GM19025 (cell line): ENCODE results near the gene PCDHGC5.
A peak's percentile ranks its signal among the peaks of the same experiment; 100 is the strongest.

Source experiments
- ATAC-seq: cut with Tn5 transposase; IDR thresholded peaks from one replicate; pipeline ENCODE4 v1.9.1; 2021; ENCODE audit warnings: mild to moderate bottlenecking, low read depth, moderate library complexity; ENCODE audit not compliant: unreplicated experiment

The PCDHGC5 gene

DNA sequence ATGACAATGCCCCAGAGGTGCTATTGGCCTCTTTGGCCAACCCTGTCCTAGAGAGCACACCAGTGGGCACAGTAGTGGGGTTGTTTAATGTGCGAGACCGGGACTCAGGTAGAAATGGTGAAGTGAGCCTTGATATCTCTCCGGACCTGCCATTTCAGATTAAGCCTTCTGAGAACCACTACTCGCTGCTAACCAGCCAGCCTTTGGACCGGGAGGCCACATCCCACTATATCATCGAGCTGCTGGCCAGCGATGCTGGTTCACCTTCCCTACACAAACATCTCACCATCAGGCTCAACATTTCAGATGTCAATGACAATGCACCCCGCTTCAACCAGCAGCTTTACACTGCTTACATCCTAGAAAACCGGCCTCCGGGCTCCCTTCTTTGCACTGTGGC lies 1.4 kb downstream of the PCDHGC5 start:
- ATAC-seq: no peak

DNA sequence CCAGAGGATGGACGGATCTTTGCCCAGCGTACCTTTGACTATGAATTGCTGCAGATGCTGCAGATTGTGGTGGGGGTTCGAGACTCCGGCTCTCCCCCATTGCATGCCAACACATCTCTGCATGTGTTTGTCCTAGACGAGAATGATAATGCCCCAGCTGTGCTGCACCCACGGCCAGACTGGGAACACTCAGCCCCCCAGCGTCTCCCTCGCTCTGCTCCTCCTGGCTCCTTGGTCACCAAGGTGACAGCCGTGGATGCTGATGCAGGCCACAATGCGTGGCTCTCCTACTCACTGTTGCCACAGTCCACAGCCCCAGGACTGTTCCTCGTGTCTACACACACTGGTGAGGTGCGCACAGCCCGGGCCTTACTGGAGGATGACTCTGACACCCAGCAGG lies 1.9 kb downstream of the PCDHGC5 start:
- no peak for ATAC-seq

DNA sequence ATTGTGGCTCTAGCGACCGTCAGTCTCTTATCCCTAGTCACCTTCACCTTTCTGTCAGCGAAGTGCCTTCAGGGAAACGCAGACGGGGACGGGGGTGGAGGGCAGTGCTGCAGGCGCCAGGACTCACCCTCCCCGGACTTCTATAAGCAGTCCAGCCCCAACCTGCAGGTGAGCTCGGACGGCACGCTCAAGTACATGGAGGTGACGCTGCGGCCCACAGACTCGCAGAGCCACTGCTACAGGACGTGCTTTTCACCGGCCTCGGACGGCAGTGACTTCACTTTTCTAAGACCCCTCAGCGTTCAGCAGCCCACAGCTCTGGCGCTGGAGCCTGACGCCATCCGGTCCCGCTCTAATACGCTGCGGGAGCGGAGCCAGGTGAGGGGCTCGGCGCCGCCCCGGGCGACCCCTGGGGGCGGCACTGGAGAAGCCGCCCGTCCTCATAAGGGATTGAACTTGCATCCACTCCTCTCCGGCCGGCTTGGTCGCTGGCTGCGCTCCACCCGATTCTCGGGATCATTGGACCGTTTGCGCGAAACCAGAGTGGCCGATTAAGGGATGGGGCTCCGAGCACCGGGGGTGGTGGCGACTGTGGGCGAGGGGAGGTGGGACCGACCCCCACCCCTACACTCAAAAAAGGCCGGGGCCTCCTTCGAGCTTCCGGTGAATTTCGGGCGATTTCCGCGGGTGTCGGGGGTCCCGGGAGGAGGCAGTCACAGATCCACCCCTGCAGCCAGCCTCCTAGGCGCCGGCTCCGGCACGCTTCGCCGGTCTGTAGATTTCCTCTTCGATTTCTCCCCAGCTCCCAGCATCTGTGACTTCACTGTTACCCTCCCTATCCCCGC lies 2.7 kb downstream of the PCDHGC5 start:
- ATAC-seq: no peak

DNA sequence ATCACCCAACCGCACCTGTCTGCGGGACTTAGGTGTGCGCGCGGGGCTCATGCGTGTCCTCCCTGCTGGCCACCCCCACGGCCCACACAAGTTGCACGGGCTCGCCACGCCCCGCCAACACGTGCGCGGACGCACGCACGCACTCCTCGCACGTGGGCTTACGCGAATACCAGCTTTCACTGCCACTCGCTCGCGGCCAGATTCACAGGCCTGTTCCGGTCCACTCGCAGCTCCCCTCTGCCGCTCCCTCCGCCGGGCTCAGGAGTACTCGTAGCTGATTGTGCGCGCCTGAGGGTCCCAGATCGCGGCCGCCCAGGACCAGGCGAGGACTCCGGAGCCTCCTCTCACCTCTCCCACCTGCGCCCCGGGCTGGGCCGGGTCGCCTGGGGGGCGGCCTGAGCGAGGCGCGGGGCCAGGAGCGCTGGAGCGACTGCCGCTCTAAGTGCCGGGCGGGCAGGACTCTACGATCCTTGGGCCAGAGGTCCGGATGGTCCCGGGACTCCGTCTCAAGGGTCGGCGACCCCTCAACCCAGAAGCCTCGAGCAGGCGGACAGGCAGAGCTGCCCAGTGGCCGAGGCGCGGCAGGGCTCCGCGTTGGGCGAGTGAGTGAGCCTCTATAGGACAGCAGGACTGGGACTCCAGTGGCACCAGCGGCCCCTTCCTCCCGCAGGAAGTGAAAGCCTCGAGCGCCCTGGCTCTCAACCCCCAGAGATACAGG lies 3.4 kb downstream of the PCDHGC5 start:
- ATAC-seq: no peak

DNA sequence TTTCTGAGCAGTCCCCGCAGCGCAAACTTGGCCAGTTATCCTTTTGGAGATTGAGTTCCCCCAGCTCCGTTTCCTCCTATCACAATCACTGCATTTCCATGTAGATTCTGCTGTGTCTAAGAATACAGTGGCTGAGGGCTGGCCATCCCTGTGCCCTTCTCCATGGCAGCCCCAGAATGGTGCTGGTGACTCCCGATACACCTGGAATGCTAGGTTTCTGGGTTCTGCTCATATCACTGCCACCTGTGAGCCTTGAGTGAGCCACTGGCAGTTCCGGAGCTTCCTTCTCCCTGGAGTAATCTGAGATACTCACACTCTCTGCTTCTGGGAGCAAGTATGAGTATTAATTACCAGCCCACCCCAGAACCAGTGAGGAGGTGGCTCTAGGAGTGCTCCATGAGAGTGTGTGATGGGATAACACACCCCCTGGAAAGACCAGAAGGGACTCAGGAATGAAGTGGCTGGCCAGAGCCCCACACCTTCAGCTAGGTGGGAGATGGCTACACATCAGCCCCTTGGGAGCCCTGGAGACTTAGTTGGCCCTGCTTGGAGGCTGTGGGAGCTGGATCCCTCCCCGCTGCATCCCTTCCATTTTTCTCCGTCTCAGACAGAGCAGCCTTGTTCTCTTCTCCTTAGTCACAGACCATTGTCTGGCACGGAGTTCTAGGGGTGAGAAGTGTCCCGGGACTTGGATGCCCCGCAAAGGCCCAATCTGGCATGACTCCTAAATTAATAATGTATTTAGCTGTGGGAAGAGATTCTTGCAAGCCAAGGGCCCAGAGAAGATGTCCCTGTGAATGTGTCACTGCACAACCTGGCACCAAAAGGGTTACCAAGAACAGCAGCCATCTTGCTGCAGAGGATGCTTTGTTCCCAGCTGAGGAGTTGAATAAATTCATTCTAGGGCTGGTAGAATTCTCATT lies 4.9 kb downstream of the PCDHGC5 start:
- no peak for ATAC-seq

DNA sequence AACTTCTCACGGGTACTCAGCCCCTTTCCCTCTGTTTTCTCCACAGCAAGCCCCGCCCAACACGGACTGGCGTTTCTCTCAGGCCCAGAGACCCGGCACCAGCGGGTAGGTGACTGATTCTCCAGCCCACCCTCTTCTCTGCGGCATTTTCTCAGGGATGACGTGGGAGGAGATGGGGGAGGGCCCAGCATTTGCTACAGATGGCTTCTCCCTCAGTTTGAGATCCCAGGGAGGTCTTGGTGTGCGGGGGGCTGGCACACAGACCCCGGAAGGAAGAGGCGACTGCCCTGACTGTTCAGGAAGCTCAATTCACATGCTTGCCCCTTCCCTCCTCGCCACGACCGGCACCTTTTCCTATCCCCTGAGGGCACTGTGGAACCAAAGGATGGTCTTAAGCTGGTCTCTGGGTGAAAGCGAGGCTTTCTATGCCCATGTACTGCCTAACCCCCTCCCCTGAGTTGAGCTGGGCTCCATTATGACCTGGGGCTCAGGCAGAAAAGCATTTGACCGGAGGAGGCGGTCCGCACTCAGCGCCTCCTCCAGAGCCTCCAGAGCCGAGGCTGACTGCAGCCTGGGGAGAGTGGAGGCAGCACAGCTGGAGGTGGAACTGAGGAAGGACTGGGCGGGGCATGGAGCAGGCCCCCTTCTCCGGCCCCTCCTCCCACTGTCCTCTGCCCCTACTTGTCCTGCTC lies 6.0 kb downstream of the PCDHGC5 start:
- ATAC-seq: no peak

DNA sequence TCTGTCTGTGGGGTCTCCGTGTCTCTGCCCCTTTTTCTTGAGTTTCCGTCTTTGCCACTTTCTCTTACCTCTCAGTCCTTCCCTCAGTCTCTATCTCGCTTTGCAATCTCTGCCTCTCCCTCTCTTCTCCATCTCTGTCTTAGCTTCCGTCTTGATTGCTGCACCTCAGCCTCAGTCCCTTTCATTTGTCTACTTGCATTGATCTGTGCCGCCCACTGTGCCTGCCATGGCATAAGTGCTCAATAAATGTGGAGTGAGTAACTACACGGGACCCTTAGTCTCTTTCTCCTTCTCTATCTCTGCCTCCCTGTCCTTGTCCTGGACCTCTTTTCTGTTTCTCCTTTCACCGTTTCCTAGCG lies 6.6 kb downstream of the PCDHGC5 start:
- ATAC-seq: no peak

DNA sequence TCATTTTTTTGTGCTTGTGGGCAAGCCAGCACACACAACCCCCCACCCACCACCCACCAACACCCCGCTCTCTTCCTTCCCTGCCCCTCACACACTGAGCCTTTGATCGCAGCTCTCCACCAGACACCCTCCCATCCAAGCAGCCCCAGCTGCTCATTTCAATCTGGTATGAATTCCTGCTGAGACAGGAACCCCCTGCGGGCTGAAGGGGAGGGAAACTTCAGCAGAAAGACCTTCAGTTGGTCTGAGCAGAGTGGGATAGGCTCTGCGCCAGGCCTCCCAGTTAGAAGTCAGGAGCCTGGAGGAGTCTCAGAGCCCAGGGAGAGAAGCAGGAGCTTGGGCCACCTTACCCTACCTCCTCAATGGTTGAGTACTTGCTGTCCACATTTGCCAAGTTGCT lies 7.2 kb downstream of the PCDHGC5 start:
- ATAC-seq: no peak

DNA sequence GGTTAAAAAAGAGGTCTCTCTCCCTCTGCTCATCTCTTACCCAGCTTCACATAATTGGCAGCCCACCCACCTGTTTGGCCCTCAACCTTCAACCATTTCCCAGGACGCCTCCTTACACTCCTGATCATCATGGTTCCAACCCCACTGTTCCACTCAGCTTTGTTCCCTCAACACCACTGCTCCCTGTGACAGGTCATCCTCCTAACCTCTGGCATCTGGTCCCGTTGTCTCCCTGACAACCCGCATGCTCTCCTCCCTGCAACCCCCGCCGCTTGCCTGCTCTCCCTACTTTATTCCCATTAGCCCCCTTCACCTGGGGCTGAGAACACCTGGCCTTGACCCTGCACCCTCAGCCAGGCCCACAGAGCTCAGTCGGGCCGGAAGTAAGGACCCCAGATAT lies 12.9 kb downstream of the PCDHGC5 start:
- no peak for ATAC-seq

DNA sequence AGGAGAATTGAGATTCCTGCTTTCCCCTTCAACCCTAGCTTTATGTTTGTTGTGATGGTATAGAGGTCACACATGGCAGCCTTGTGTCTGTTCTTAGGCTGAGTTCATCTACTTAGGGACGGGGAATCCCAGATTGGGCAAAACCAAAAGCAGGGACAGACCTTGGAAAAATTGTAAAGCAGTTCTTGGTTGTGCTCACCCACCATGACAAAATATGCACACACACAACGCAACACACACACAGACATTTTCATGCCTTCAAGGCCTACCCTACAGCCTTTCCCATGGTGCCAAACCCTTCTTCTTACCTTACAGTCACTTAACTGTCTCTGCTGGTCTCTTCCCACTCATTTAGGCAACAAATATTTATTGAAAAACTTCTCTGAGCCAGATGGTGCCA lies 14.8 kb downstream of the PCDHGC5 start:
- no peak for ATAC-seq

DNA sequence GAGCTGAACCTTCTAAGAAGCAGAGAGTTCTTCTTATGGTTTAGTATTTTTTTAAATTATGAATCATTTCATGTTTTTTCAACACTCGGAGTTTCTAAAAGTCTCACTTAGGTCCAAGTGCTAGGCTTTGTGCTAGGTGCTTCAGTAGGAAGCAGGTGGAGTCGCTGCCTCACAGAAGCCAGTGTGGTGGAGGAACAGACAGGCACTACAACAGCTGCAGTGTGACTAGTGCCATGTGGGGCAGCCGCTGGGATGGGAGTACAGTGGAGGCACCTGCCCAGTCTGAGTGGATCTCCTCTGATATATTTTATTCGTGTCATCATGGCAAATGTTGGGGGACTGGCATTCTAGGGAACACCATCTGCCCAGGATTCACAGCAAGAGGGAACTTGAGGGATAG lies 15.3 kb downstream of the PCDHGC5 start:
- ATAC-seq: no peak

DNA sequence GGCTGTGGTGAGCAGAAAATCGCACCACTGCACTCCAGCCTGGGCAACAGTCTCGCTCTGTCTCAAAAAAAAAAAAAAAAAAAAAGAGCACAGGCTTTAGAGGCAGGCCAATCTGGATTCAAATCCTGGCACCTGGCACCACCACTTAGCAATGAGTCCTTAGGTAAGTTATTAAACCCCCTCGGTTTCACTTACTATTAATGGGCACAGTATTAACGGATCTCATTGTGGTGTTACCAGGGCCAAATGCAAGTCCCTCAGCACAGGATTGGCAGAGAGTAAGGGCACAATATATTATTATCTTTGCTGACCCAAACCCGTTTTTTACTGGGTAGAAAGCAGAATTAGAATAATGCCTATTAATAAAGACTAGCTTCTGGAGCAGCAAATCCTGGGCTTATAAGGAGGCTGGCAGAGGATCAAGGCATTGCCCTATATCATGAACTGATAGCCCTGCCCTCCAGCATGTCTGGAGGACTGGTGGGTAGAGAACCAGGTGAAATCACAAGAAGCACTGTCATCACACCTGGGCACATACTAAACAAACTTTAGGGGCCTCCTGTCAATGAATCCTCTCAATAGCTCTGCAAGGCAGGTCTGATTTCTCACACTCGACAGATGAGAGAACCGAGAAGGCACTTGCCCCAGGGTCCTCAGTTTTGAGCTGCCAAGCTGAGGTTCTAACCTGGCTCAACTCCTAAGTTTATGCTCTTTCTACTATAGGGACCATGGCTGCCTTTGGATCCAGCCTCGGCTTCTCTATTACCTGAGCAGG lies 17.7 kb downstream of the PCDHGC5 start:
- ATAC-seq: no peak

DNA sequence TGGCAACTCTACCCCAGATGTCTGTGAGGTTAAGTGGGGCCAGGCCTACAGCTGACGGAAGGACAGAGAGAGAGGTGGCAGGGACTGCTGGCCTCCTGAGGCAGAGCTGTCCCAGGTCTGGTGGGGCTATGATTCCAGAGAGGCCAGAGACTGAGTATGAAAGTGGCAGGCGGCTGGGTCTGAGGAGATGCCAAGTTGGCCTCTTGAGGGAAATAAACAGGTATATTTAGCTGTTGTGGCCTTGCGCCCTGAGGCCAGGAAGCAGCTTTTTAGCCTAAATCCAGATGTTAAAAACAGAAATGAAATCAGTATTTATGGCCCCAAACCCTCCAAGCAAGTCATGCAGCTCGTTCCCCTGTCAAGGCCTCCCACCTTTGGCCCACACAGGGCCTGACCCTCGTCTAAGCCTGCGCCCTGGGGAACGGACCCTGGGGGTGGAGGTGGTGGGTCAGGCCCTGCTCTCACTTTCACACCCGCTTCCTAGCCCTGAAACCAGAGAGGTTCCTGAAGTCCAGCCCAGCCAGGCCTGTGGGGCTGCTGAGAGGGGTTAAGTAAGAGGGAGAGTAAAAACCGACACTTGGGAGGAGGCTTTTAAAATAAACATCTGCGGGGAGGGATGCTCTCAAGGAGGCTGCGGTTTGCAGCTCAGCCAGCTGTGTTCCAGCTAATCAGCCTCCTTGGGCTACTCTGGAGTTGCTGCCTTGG lies 18.7 kb downstream of the PCDHGC5 start:
- ATAC-seq: peak; percentile 32

DNA sequence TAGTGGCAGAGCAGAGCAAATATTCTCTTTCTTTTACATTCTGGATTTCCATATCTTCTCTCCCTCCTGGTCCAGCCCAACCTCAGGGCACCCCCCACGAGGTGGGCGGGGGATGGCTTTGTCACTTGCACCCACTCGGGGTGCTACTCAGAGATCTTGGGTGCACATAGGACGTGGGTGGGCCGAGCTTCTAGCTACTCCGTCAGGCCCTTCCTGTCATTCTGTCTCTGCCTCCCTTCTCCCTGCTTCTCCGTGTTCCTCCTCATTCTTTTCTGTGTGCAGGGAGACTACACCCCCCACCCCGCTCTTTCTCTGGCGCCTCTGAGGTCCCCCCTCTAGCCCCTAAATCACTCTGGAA lies 19.5 kb downstream of the PCDHGC5 start:
- ATAC-seq: no peak

DNA sequence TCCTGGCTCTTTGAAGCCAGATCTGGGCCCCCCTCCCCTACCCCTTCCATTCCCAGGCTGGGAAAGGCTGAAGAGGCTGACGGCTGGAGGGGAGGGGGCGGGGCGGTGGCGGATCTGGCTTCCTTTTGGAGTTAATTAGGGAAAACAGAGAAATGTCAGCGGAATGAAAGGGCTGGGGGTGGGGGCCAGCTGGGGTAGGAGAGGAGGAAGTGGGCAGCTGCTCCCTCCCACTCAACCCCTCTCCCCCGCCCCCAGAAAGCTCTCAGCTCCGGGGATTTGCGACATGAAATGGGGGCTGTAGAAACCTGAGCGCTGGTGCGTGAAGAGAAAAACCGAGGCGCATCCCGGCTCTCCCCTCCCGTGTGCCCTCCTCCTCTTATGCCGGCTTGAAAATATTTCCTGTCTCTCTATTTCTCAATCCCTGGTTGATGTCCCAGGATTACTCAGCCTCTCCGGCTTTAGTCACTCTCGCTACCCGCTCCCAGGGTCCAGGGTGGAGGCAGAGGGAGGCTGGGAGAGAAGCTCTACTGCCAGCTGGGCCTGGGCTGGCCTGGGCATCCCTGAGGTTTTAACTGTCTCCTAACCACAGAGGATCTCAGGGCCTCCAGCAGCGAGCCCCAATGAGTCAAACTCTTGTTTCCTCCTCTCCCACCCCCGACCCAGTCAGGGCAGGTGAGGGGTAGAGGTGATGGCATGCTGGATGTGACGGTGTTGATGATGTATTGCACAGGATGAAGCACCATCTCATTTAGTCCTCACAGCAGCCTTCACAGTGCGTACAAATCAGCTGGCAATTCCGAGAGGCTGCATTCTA lies 20.1 kb downstream of the PCDHGC5 start:
- no peak for ATAC-seq

DNA sequence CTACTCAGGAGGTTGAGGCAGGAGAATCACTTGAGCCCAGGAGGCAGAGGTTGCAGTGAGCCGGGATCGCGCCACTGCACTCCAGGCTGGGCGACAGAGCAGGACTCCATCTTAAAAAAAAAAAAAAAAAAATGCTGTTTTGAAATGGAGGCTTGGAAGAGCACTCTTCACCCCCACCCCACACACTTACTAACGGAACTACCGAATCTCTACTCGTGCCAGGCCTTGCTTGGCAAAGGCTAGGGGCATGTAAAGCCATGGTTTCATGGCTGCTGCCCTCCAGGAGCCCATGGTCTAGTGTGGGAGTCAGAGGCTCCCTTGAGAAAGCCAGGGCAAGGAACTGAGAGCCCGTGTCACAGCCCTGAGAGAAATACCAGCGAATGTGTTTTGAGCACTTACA lies 21.3 kb downstream of the PCDHGC5 start:
- ATAC-seq: no peak

DNA sequence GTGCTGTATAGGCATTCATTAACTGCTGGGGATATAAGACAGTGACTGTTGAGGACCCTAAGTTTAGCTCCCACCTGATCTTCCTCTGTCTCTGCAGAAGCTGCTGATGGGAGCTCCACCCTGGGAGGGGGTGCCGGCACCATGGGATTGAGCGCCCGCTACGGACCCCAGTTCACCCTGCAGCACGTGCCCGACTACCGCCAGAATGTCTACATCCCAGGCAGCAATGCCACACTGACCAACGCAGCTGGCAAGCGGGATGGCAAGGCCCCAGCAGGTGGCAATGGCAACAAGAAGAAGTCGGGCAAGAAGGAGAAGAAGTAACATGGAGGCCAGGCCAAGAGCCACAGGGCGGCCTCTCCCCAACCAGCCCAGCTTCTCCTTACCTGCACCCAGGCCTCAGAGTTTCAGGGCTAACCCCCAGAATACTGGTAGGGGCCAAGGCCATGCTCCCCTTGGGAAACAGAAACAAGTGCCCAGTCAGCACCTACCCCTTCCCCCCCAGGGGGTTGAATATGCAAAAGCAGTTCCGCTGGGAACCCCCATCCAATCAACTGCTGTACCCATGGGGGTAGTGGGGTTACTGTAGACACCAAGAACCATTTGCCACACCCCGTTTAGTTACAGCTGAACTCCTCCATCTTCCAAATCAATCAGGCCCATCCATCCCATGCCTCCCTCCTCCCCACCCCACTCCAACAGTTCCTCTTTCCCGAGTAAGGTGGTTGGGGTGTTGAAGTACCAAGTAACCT lies 22.1 kb downstream of the PCDHGC5 start:
- peak; percentile 47 for ATAC-seq
